Stimulated activated naive CD8-positive, alpha-beta T cell treated with anti-CD3 and anti-CD28 coated beads, Interleukin-15, Interleukin-2, amounts not matched to agents 100 ng/mL and 50 ng/mL, for 24 hours (primary cell): ENCODE measurements around the gene VPS33A.
"Not testable (repeated sequence)": the region's sequence is repeated elsewhere in the genome, so short reads cannot be mapped to it uniquely, and the experiment has no call there.

Experiments
- H3K27ac Mint-ChIP-seq: one replicate; pipeline ENCODE4 v1.8.0; 2021; ENCODE audit warnings: mild to moderate bottlenecking, mixed read lengths
- H3K27me3 Mint-ChIP-seq: one replicate; pipeline ENCODE4 v1.8.0; 2021; ENCODE audit warnings: mixed read lengths
- H3K36me3 Mint-ChIP-seq: one replicate; pipeline ENCODE4 v1.8.0; 2021; ENCODE audit warnings: low read depth, mixed read lengths
- H3K4me1 Mint-ChIP-seq: one replicate; pipeline ENCODE4 v1.8.0; 2021; ENCODE audit warnings: low read depth, mixed read lengths
- H3K4me3 Mint-ChIP-seq: one replicate; pipeline ENCODE4 v1.8.0; 2021; ENCODE audit warnings: mild to moderate bottlenecking, mixed read lengths
- H3K9me3 Mint-ChIP-seq: one replicate; pipeline ENCODE4 v1.8.0; 2021; ENCODE audit warnings: mixed read lengths

Gene VPS33A

GRCh38 chr12:122282061-122282460 is 15.8 kb upstream of the VPS33A start:
- H3K27me3 Mint-ChIP-seq = no peaks in the 10 kb centered on the region
- H3K27ac Mint-ChIP-seq = no peak overlapping the region
- H3K36me3 Mint-ChIP-seq = peaks cover 17% of the 10 kb centered on the region
- H3K4me3 Mint-ChIP-seq = no peak overlapping the region
- no peaks in the 10 kb centered on the region for H3K9me3 Mint-ChIP-seq
- no peaks in the 10 kb centered on the region for H3K4me1 Mint-ChIP-seq

- Mint-ChIP-seq H3K4me3 (no peak overlapping the region), H3K36me3 (peaks cover 24% of the 10 kb centered on the region), H3K27me3 (no peaks in the 10 kb centered on the region), H3K4me1 (no peaks in the 10 kb centered on the region), H3K27ac (no peak overlapping the region), H3K9me3 (no peaks in the 10 kb centered on the region)
These were observed 9.9 kb upstream of the VPS33A start for GRCh38 chr12:122276242-122276641.

- no peak overlapping the region for H3K27ac Mint-ChIP-seq
- no peaks in the 10 kb centered on the region for H3K4me1 Mint-ChIP-seq
- no peaks in the 10 kb centered on the region for H3K9me3 Mint-ChIP-seq
- H3K4me3 Mint-ChIP-seq = no peak overlapping the region
- peaks cover 24% of the 10 kb centered on the region for H3K36me3 Mint-ChIP-seq
- no peaks in the 10 kb centered on the region for H3K27me3 Mint-ChIP-seq
These were observed 9.2 kb upstream of the VPS33A start for GRCh38 chr12:122275459-122275858.

GRCh38 chr12:122265886-122266229 is 436 bp downstream of the VPS33A start:
- peaks cover 29% of the 10 kb centered on the region for H3K4me1 Mint-ChIP-seq
- peak overlapping the region; percentile 95 for H3K4me3 Mint-ChIP-seq
- H3K27ac Mint-ChIP-seq = peak overlapping the region; percentile 98
- peaks cover 23% of the 10 kb centered on the region for H3K36me3 Mint-ChIP-seq
- no peaks in the 10 kb centered on the region for H3K9me3 Mint-ChIP-seq
- H3K27me3 Mint-ChIP-seq = no peaks in the 10 kb centered on the region

GRCh38 chr12:122265476-122265875 is 818 bp downstream of the VPS33A start:
- H3K4me3 Mint-ChIP-seq = peak overlapping the region; percentile 95
- peaks cover 26% of the 10 kb centered on the region for H3K36me3 Mint-ChIP-seq
- H3K27me3 Mint-ChIP-seq = no peaks in the 10 kb centered on the region
- peaks cover 29% of the 10 kb centered on the region for H3K4me1 Mint-ChIP-seq
- no peaks in the 10 kb centered on the region for H3K9me3 Mint-ChIP-seq
- peak overlapping the region; percentile 98 for H3K27ac Mint-ChIP-seq

GRCh38 chr12:122260735-122261134 is 5.6 kb downstream of the VPS33A start:
- not testable (repeated sequence) for H3K27ac Mint-ChIP-seq, H3K4me3 Mint-ChIP-seq, H3K9me3 Mint-ChIP-seq, H3K27me3 Mint-ChIP-seq
- Mint-ChIP-seq H3K36me3 (peaks cover 52% of the 10 kb centered on the region), H3K4me1 (peaks cover 13% of the 10 kb centered on the region)

DNA sequence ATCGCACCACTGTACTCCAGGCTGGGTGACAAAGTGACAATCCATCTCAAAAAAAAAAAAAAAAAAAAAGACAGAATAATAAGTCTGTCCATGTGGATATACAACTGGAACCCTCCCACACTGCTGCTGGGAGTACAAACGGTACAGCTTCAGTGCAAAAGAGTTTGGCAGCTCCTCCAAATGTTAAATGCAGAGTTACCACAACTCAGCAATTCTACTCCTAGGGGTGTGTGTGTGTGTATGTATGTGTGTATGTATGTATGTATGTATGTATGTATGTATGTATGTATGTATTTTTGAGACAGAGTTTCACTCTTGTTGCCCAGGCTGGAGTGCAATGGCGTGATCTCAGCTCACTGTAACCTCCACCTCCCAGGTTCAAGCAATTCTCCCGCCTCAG is 7.4 kb downstream of the VPS33A start:
- H3K4me1 Mint-ChIP-seq, H3K27ac Mint-ChIP-seq, H3K4me3 Mint-ChIP-seq, H3K9me3 Mint-ChIP-seq, H3K27me3 Mint-ChIP-seq: not testable (repeated sequence)
- H3K36me3 Mint-ChIP-seq = peaks cover 52% of the 10 kb centered on the region

DNA sequence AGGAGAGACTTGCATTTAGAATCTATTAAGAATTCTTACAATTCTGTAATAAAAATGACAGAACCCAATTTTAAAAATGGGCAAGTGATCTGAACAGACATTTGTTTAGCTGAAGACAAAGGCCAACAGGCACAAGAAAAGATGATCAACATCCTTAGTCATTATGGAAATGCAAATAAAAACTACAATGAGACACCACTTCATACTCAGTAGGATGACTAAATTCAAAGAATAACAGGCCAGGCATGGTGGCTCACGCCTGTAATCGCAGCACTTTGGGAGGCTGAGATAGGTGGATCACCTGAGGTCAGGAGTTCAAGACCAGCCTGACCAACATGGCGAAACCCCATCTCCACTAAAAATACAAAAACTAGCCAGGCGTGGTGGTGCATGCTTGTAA is 7.8 kb downstream of the VPS33A start:
- H3K27ac Mint-ChIP-seq = not testable (repeated sequence)

GRCh38 chr12:122250536-122250935 is 15.8 kb downstream of the VPS33A start:
- no peaks in the 10 kb centered on the region for H3K27me3 Mint-ChIP-seq
- H3K36me3 Mint-ChIP-seq = peaks cover 18% of the 10 kb centered on the region
- no peak overlapping the region for H3K4me3 Mint-ChIP-seq

More for the DNA sequence above, 7.8 kb downstream of the VPS33A start:
- not testable (repeated sequence) for H3K4me3 Mint-ChIP-seq, H3K9me3 Mint-ChIP-seq, H3K4me1 Mint-ChIP-seq, H3K27me3 Mint-ChIP-seq
- peaks cover 50% of the 10 kb centered on the region for H3K36me3 Mint-ChIP-seq

GRCh38 chr12:122250047-122250446 is 16.2 kb downstream of the VPS33A start:
- Mint-ChIP-seq H3K27ac (no peak overlapping the region), H3K9me3 (no peaks in the 10 kb centered on the region), H3K4me3 (no peak overlapping the region), H3K36me3 (peaks cover 18% of the 10 kb centered on the region), H3K4me1 (peaks cover 5% of the 10 kb centered on the region), H3K27me3 (no peaks in the 10 kb centered on the region)

More at GRCh38 chr12:122250536-122250935, 15.8 kb downstream of the VPS33A start:
- no peaks in the 10 kb centered on the region for H3K9me3 Mint-ChIP-seq
- H3K4me1 Mint-ChIP-seq = peaks cover 4% of the 10 kb centered on the region
- H3K27ac Mint-ChIP-seq = no peak overlapping the region

DNA sequence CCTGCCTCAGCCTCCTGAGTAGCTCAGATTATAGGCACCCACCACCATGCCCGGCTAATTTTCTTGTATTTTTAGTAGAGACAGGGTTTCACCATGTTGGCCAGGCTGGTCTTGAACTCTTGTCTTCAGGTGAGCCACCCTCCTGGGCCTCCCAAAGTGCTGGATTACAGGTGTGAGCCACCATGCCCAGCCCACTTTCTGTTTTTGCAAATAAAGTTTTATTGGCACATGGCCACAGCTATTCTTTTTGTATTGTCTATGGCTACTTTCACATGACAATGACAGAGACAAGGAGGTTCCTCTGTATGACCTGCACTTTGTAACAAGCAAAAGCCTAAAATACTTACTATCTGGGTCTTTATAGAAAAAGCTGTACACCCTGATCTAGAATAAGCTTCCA is 20.7 kb downstream of the VPS33A start:
- Mint-ChIP-seq H3K27ac (peak overlapping the region; percentile 6), H3K4me3 (peak overlapping the region; percentile 24), H3K4me1 (peaks cover 21% of the 10 kb centered on the region), H3K9me3 (no peaks in the 10 kb centered on the region), H3K27me3 (no peaks in the 10 kb centered on the region), H3K36me3 (peaks cover 32% of the 10 kb centered on the region)

- Mint-ChIP-seq H3K27me3 (no peaks in the 10 kb centered on the region), H3K9me3 (no peaks in the 10 kb centered on the region), H3K4me3 (peak overlapping the region; percentile 58), H3K27ac (peak overlapping the region; percentile 64), H3K4me1 (peaks cover 21% of the 10 kb centered on the region), H3K36me3 (peaks cover 39% of the 10 kb centered on the region)
These were observed 21.5 kb downstream of the VPS33A start for GRCh38 chr12:122244565-122245371.

DNA sequence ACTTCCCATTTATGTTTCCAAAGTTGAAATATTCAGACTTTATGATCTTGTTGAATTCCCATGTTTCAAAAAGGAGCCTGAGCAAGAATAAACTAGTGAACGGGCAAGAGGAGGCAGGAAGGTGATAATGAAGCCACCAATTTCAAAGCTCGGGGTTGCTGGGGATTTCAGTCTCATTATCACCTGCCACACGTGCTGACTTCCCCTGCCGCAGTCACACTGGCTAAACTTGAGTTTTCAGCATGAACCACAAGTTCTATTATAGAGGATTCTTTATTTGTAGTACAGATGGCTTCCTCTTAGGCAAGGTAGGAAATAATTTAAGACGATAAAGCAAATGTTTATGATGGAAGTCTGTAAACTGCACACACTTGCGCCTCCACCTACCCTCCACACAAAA is 22.3 kb downstream of the VPS33A start:
- H3K27me3 Mint-ChIP-seq = no peaks in the 10 kb centered on the region
- no peaks in the 10 kb centered on the region for H3K9me3 Mint-ChIP-seq
- peak overlapping the region; percentile 58 for H3K4me3 Mint-ChIP-seq
- peaks cover 38% of the 10 kb centered on the region for H3K36me3 Mint-ChIP-seq
- H3K4me1 Mint-ChIP-seq = peaks cover 21% of the 10 kb centered on the region
- peak overlapping the region; percentile 64 for H3K27ac Mint-ChIP-seq

GRCh38 chr12:122238861-122239260 is 27.4 kb downstream of the VPS33A start:
- no peak overlapping the region for H3K4me3 Mint-ChIP-seq
- H3K27me3 Mint-ChIP-seq = no peaks in the 10 kb centered on the region
- H3K27ac Mint-ChIP-seq = no peak overlapping the region
- peaks cover 4% of the 10 kb centered on the region for H3K4me1 Mint-ChIP-seq
- H3K9me3 Mint-ChIP-seq = no peaks in the 10 kb centered on the region
- H3K36me3 Mint-ChIP-seq = peaks cover 51% of the 10 kb centered on the region

- H3K36me3 Mint-ChIP-seq = peaks cover 53% of the 10 kb centered on the region
- no peaks in the 10 kb centered on the region for H3K9me3 Mint-ChIP-seq
- no peak overlapping the region for H3K27ac Mint-ChIP-seq
- H3K27me3 Mint-ChIP-seq = no peaks in the 10 kb centered on the region
- H3K4me1 Mint-ChIP-seq = no peaks in the 10 kb centered on the region
- no peak overlapping the region for H3K4me3 Mint-ChIP-seq
These were observed 30.6 kb downstream of the VPS33A start for GRCh38 chr12:122235741-122236140.

GRCh38 chr12:122232691-122233090 is 33.6 kb downstream of the VPS33A start:
- Mint-ChIP-seq H3K36me3 (peaks cover 41% of the 10 kb centered on the region), H3K4me1 (peaks cover 7% of the 10 kb centered on the region), H3K27me3 (no peaks in the 10 kb centered on the region), H3K4me3 (no peak overlapping the region), H3K9me3 (no peaks in the 10 kb centered on the region), H3K27ac (no peak overlapping the region)
